Measurements from ENCODE around the gene MAML2.

Gene MAML2

DNA sequence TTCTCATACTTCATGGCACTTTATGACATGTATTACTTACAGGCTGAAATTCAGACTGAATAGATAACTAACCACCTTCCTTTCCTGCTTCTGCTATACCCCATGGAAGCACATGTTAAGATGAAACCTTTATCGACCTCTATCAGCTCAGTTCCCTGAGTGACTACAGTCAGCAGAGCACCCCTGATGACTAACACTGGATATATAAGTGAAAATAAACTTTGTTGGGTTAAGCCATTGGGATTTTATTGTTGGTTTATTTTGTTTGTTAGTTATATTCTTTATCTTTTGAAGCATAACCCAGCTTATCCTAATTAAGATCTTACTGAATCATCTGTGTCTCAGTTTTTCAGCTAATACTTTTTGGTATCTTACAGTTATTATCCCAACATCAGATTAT, 23.0 kb upstream of the MAML2 start:
- no peak for TF ChIP-seq TAF1 (IDR thresholded peaks at IDR 0.05; ENCODE audit: borderline replicate concordance, low read depth, low read length)
- TF ChIP-seq POLR2AphosphoS5 (IDR thresholded peaks at IDR 0.05; ENCODE audit: low read depth, low read length), result no peak
- no peak for TF ChIP-seq POLR2A (IDR thresholded peaks at IDR 0.05; ENCODE audit: low read depth, low read length)
- FAIRE-seq, result peak; percentile 17
- no peak for DNase-seq (ENCODE audit: insufficient read length)

- FAIRE-seq (no peak), DNase-seq (ENCODE audit: insufficient read length) (no peak)
- TF ChIP-seq TAF1 (IDR thresholded peaks at IDR 0.05; ENCODE audit: borderline replicate concordance, low read depth, low read length) (no peak), POLR2AphosphoS5 (IDR thresholded peaks at IDR 0.05; ENCODE audit: low read depth, low read length) (no peak)
Observed at GRCh38 chr11:96365493-96365892, 22.5 kb upstream of the MAML2 start.

DNA sequence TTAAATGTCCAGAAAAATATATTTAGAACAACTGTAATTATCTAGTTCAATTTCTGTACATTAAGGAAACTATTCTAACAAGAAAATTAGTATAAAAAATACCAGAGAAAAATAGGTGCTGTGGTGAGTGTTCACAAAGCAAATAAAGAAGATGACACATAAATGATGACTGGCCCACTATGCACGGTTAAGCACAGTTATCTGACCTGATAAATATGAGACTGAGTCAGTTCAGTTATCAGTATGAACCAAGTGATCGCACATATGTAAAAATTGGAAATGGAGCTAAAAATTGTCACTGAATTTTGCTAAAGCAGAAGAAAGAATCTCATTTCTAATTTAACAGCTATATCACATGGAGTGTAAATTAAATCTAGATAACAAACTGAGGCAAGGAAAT, 18.8 kb upstream of the MAML2 start:
- DNase-seq (ENCODE audit: insufficient read length) (no peak), FAIRE-seq (no peak)
- no peak for TF ChIP-seq POLR2AphosphoS5 (IDR thresholded peaks at IDR 0.05; ENCODE audit: low read depth, low read length)
- TF ChIP-seq TAF1 (IDR thresholded peaks at IDR 0.05; ENCODE audit: borderline replicate concordance, low read depth, low read length), result no peak
- TF ChIP-seq POLR2A (IDR thresholded peaks at IDR 0.05; ENCODE audit: low read depth, low read length), result no peak

DNA sequence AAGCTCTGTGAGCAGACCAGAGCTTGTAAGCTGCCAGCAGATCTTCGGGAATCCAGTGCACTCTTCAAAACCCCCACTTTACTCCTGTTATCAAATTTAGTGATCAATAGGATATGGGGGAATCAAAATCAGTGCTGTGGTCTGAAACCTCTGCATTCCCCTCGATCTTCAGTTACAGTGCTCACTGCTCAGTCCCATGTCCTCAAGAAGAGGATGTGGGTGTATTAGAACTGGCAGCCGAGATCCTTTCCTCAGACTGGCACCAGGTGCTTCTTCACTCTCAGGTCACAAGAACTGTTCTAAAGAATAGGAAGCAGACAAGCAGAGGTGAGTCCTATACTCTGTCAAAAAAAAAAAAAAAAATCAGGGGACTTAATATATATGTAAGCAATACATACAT, 15.3 kb upstream of the MAML2 start:
- DNase-seq (ENCODE audit: insufficient read length), result no peak
- FAIRE-seq, result peak; percentile 73
- TF ChIP-seq POLR2AphosphoS5 (IDR thresholded peaks at IDR 0.05; ENCODE audit: low read depth, low read length) (no peak), TAF1 (IDR thresholded peaks at IDR 0.05; ENCODE audit: borderline replicate concordance, low read depth, low read length) (no peak), POLR2A (IDR thresholded peaks at IDR 0.05; ENCODE audit: low read depth, low read length) (no peak)

GRCh38 chr11:96357794-96358193, 14.8 kb upstream of the MAML2 start:
- DNase-seq (ENCODE audit: insufficient read length), result no peak
- FAIRE-seq, result no peak
- TF ChIP-seq POLR2AphosphoS5 (IDR thresholded peaks at IDR 0.05; ENCODE audit: low read depth, low read length) (no peak), POLR2A (IDR thresholded peaks at IDR 0.05; ENCODE audit: low read depth, low read length) (no peak), TAF1 (IDR thresholded peaks at IDR 0.05; ENCODE audit: borderline replicate concordance, low read depth, low read length) (no peak)

GRCh38 chr11:96356848-96357247, 13.9 kb upstream of the MAML2 start:
- no peak for DNase-seq (ENCODE audit: insufficient read length)
- TF ChIP-seq POLR2AphosphoS5 (IDR thresholded peaks at IDR 0.05; ENCODE audit: low read depth, low read length) (no peak), TAF1 (IDR thresholded peaks at IDR 0.05; ENCODE audit: borderline replicate concordance, low read depth, low read length) (no peak), POLR2A (IDR thresholded peaks at IDR 0.05; ENCODE audit: low read depth, low read length) (no peak)
- FAIRE-seq, result no peak

DNA sequence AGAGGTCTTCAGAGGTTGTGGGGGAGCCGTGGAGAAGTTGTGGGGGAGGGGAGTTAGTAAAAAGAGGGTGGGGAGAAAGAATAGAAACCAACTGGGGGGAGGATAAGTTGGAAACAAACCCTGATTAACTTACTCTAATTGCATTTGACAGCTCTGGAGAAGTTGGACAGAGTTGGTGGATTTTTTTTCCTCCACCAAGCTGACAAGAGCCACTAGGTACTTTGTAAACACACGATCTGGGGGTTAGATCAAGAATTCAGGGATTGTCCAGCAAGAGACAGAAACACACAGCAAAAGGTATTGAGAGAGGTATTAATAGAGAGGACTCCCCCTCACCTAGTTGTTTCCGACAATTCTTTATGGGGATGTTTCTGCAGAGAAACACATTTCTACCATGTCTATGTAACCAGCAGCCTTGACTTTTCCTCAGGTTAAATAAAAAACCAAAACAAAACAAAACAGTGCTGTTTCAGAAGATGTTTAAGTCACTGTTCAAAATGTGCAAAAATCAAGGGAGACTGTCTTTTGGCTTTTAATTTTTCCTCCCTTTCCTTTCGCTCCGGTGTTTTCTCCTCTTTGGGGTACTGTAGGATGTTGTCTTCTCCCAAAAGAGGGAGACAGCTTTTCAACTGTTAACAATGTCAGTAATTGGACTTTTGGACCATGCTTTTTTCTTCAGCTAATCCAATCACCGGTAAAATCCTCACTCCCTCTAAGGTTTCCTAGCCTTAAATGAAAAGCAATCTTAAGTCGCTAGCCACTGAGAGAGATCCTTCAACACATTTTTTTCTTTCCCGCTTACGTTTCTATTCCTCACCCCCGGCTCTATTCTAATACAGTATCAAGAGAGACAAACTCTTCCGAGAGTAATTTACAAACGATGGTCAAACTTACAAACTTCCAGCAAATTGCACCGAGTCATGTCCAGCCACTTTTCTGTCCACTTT, 708 bp downstream of the MAML2 start:
- no peak for FAIRE-seq
- DNase-seq (ENCODE audit: insufficient read length), result no peak
- TF ChIP-seq POLR2A (IDR thresholded peaks at IDR 0.05; ENCODE audit: low read depth, low read length) (no peak), TAF1 (IDR thresholded peaks at IDR 0.05; ENCODE audit: borderline replicate concordance, low read depth, low read length) (no peak), POLR2AphosphoS5 (IDR thresholded peaks at IDR 0.05; ENCODE audit: low read depth, low read length) (no peak)

DNA sequence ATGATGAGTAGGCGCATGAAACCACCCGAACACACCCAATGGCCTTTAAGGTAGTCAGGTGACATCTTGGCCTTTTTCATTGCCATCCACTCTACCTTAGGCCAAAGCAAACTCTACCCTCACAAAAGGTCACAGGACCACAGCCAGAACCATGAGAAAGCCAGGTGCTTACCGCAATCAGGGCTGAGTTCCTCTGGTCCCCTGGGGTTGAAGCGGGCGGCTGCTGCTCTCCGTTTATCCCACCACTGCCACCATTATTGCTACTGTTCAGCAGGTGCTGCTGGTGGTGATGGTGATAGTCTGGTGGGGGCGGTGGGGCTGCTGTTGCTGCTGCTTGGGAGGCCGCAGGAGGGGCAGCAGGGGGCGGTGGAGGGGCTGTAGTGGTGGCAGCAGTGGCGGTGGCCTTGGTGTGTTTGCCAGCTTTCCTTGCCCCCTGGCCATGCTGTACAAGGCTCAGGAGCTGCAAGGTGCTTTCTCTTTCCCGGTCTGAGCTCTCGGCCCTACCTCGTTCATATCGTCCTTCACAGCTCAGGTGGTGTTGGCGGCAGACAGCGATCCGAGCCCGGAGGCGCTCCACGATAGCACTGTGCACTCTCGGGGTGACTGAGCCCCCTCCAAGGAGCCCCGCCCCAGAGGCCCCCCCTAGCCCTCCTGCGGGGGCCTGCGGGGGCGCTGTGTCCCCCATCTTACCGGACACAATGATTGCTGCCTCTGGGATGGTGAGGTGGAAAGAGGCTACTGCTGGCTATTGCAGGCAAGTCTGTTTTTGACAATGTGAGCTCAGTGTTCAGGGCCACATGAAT, 1.6 kb downstream of the MAML2 start:
- TF ChIP-seq TAF1 (IDR thresholded peaks at IDR 0.05; ENCODE audit: borderline replicate concordance, low read depth, low read length), result peak; percentile 54; the same call in 1 of the 2 replicates
- no peak for TF ChIP-seq POLR2AphosphoS5 (IDR thresholded peaks at IDR 0.05; ENCODE audit: low read depth, low read length)
- TF ChIP-seq POLR2A (IDR thresholded peaks at IDR 0.05; ENCODE audit: low read depth, low read length), result peak; percentile 19; the same call in 1 of the 2 replicates
- peak; percentile 58 for FAIRE-seq
- peak; percentile 39 for DNase-seq (ENCODE audit: insufficient read length)

DNA sequence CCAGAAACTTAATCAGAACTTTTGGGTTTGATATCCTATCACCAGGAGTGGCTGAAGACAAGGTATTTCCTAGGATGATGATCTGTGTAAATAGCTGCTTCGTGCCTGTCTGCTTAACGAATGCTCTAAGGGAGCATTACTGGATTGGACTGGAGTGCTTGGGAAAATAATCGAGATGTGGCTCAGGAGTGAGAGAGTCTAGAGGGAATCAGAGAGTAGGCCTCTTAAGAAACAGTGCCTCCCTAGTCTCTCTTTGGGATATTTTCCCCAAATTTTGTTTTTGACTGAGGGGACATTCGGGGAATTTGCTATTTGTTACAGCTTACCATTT, 2.5 kb downstream of the MAML2 start:
- TF ChIP-seq TAF1 (IDR thresholded peaks at IDR 0.05; ENCODE audit: borderline replicate concordance, low read depth, low read length) (no peak), POLR2AphosphoS5 (IDR thresholded peaks at IDR 0.05; ENCODE audit: low read depth, low read length) (no peak)
- no peak for FAIRE-seq
- no peak for DNase-seq (ENCODE audit: insufficient read length)

DNA sequence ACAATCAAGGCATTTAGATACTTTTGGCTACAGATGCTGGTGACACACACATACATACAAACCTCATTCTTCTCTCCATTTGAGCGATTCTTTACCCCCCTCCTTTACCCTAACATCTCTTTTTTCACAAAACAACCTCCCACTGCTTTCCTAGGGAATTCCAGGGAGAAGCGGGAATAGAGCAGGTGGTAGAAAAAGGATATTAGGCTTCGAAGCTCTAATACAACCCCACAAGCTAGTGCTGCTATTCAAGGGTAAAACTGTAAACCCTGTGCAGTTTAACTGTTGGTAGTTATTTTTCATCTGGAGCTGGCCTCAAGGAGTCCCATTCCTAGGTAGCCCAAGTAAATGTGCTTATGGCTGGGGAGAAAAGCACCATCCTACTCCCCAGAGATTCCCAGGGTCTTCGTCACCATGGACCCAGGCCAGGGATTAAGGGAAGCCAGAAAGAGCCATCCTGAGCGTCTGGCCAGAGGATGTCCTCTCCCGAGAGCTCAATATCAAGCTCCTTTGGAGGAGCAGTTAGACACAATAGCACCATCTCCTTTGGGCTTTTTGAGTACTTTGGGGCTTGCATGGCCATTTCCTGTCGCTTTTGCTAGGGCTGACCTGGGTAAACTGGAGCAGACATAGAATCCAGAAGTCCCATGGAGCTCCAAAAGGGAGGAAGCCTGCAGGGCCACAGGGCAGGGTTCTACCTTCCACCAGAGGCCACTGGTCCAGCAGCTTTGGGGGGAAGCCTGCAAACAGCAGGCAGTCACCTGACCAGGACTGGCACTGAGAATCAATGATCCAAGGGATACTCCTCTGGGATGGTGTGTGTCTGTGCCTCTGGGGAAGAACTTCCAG, 3.1 kb downstream of the MAML2 start:
- FAIRE-seq, result no peak
- TF ChIP-seq POLR2AphosphoS5 (IDR thresholded peaks at IDR 0.05; ENCODE audit: low read depth, low read length) (no peak), POLR2A (IDR thresholded peaks at IDR 0.05; ENCODE audit: low read depth, low read length) (no peak), TAF1 (IDR thresholded peaks at IDR 0.05; ENCODE audit: borderline replicate concordance, low read depth, low read length) (no peak)
- no peak for DNase-seq (ENCODE audit: insufficient read length)

Data from GM12892 (cell line).